HCT116 (cell line): ENCODE results near the gene GFPT1. TPM values are rescaled to one million over a fixed set of nuclear protein-coding genes. Genes with fewer than 3 reads are reported as not detected.

Source experiments
- ATAC-seq: fragments of 200-7000 bp; cut with Tn5 transposase; 2 replicates; pipeline ENCODE4 v1.9.1; 2020; ENCODE audit warnings: mild to moderate bottlenecking, moderate library complexity
- BruUV-seq: library from RNA; stranded (reverse); fragments of 400-500 nt; replicated peaks from 2 replicates; lab custom pipeline; 2021; lab: Mats Ljungman, UMichigan
- CTCF ChIA-PET: fragments of 300-600 bp; sonication (Branson Sonifier 250); formaldehyde crosslinking; loops from one replicate; lab custom pipeline; 2021; ENCODE audit warnings: antibody characterized with exemption; lab: Charles Lee
- POLR2A ChIA-PET: fragments of 300-600, 350-600 bp; sonication (Branson Sonifier 250); formaldehyde crosslinking; loops from one replicate; lab custom pipeline; 2021; ENCODE audit warnings: antibody characterized with exemption; lab: Charles Lee
- RAD21 ChIA-PET, 2 experiments: fragments of 300-600 bp; sonication (Branson Sonifier 250); formaldehyde crosslinking; loops; one replicate each; lab custom pipeline; 2023; ENCODE audit warnings: low total read pairs in 2 of 2; ENCODE audit not compliant: uncharacterized antibody in 2 of 2, unreplicated experiment in 2 of 2, low non-redundant PET in 1 of 2; lab: Charles Lee
- DNase-seq: peaks from one replicate; pipeline ENCODE4 v3.0.0-alpha.2; 2010; ENCODE audit warnings: low read depth, low spot score
- H2AFZ ChIP-seq: fragments of 200-600 bp; shearing (Covaris generic), sonication (generic); 2 replicates; pipeline ENCODE4 v1.6.1; 2017; ENCODE audit warnings: low read depth, mixed run types, mixed read lengths, antibody characterized with exemption, low read length; ENCODE audit not compliant: poor library complexity, severe bottlenecking
- H3K27ac ChIP-seq: 2 replicates; pipeline ENCODE4 v1.5.1; 2012; ENCODE audit warnings: low read depth, low read length
- H3K27me3 ChIP-seq: fragments of 200-600 bp; sonication (generic); 2 replicates; pipeline ENCODE4 v1.6.1; 2016; ENCODE audit warnings: mixed run types, low read length, mixed read lengths; ENCODE audit not compliant: insufficient read depth
- H3K36me3 ChIP-seq, 2 experiments: fragments of 200-500 bp in 1 of 2; fragments of 200-600 bp in 1 of 2; sonication (Bioruptor generic) in 1 of 2; sonication (generic) in 1 of 2; 2 replicates each; pipeline versions ENCODE4 v1.5.1 to v1.6.1; 2014 to 2016; ENCODE audit warnings: low read length in 2 of 2, inconsistent platforms in 1 of 2, mixed read lengths in 1 of 2, mixed run types in 1 of 2; ENCODE audit not compliant: insufficient read depth in 2 of 2, control insufficient read depth in 1 of 2
- H3K4me1 ChIP-seq, 2 experiments: fragments of 200-600 bp in 1 of 2; sonication (generic) in 1 of 2; 2 replicates each; pipeline versions ENCODE4 v1.5.1 to v1.6.1; 2012 to 2017; ENCODE audit warnings: low read length in 2 of 2, inconsistent platforms in 1 of 2, mild to moderate bottlenecking in 1 of 2, mixed read lengths in 1 of 2, mixed run types in 1 of 2, moderate library complexity in 1 of 2; ENCODE audit not compliant: insufficient read depth in 2 of 2, control insufficient read depth in 1 of 2
- H3K4me2 ChIP-seq: fragments of 200-600 bp; sonication (generic); 2 replicates; pipeline ENCODE4 v1.6.1; 2017; ENCODE audit warnings: mixed run types, low read length, mixed read lengths
- H3K4me3 ChIP-seq, 2 experiments: fragments of 200-600 bp in 1 of 2; sonication (generic) in 1 of 2; replicated peaks in 1 of 2; 2 replicates each; pipeline ENCODE4 v1.5.1; 2011 to 2016; ENCODE audit warnings: low read length in 2 of 2, control low read depth in 1 of 2, low read depth in 1 of 2, mild to moderate bottlenecking in 1 of 2, mixed read lengths in 1 of 2, mixed run types in 1 of 2
- H3K79me2 ChIP-seq: fragments of 200-600 bp; sonication (generic); 2 replicates; pipeline ENCODE4 v1.6.1; 2017; ENCODE audit warnings: mild to moderate bottlenecking, mixed run types, low read length, moderate library complexity, mixed read lengths; ENCODE audit not compliant: insufficient read depth
- H3K9ac ChIP-seq: fragments of 200-600 bp; sonication (generic); 2 replicates; pipeline ENCODE4 v1.6.1; 2016; ENCODE audit warnings: low read length, mixed read lengths
- H3K9me2 ChIP-seq: fragments of 200-600 bp; sonication (generic), shearing (Covaris generic); 2 replicates; pipeline ENCODE4 v1.6.1; 2017; ENCODE audit warnings: mixed run types, mild to moderate bottlenecking, moderate library complexity; ENCODE audit not compliant: insufficient read depth
- H3K9me3 ChIP-seq, 2 experiments: fragments of 200-500 bp in 1 of 2; fragments of 200-600 bp in 1 of 2; sonication (Bioruptor generic) in 1 of 2; sonication (generic) in 1 of 2; 2 replicates each; pipeline ENCODE4 v1.6.1; 2014 to 2017; ENCODE audit warnings: low read length in 2 of 2, mixed read lengths in 2 of 2, inconsistent platforms in 1 of 2, low read depth in 1 of 2, mild to moderate bottlenecking in 1 of 2, mixed run types in 1 of 2, moderate library complexity in 1 of 2; ENCODE audit not compliant: control insufficient read depth in 1 of 2, insufficient read depth in 1 of 2
- H4K20me1 ChIP-seq: fragments of 200-600 bp; sonication (generic), shearing (Covaris generic); 2 replicates; pipeline ENCODE4 v1.6.1; 2017; ENCODE audit warnings: mixed run types, mild to moderate bottlenecking, moderate library complexity; ENCODE audit not compliant: insufficient read depth
- ATF3 ChIP-seq: IDR thresholded peaks from 2 replicates; pipeline ENCODE4 v1.6.1; 2012
- CTCF ChIP-seq, 3 experiments: fragments of 200-600 bp in 1 of 3; sonication (generic) in 1 of 3; IDR thresholded peaks in 2 of 3; conservative IDR thresholded peaks in 1 of 3; 2 replicates each; pipeline ENCODE4 v1.5.1; 2012 to 2017; ENCODE audit warnings: low read depth in 2 of 3, low read length in 2 of 3, antibody characterized with exemption in 1 of 3, borderline replicate concordance in 1 of 3, control low read depth in 1 of 3, mild to moderate bottlenecking in 1 of 3, mixed read lengths in 1 of 3, mixed run types in 1 of 3, moderate library complexity in 1 of 3; ENCODE audit not compliant: insufficient read depth in 1 of 3
- EGR1 ChIP-seq: IDR thresholded peaks from 2 replicates; pipeline ENCODE4 v1.6.1; 2012; ENCODE audit warnings: low read depth
- ELF1 ChIP-seq: IDR thresholded peaks from 2 replicates; pipeline ENCODE4 v1.6.1; 2012; ENCODE audit warnings: low read depth, borderline replicate concordance
- FOSL1 ChIP-seq: IDR thresholded peaks from 2 replicates; pipeline ENCODE4 v1.6.1; 2012; ENCODE audit warnings: low read depth
- JUND ChIP-seq: IDR thresholded peaks from 2 replicates; pipeline ENCODE4 v1.6.1; 2012
- POLR2A ChIP-seq: IDR thresholded peaks from 2 replicates; pipeline ENCODE4 v1.7.0; 2011; ENCODE audit warnings: borderline replicate concordance; ENCODE audit not compliant: insufficient read depth, insufficient read length; ENCODE audit errors: extremely low read depth
- REST ChIP-seq: IDR thresholded peaks from 2 replicates; pipeline ENCODE4 v1.6.1; 2012; ENCODE audit warnings: low read depth
- SP1 ChIP-seq: IDR thresholded peaks from 2 replicates; pipeline ENCODE4 v1.6.1; 2012; ENCODE audit warnings: low read depth
- TCF7L2 ChIP-seq: IDR thresholded peaks from 2 replicates; pipeline ENCODE4 v1.7.0; 2011; ENCODE audit warnings: borderline replicate concordance, inconsistent platforms; ENCODE audit not compliant: insufficient read depth, insufficient read length; ENCODE audit errors: extremely low read depth
- YY1 ChIP-seq: IDR thresholded peaks from 2 replicates; pipeline ENCODE4 v1.6.1; 2011; ENCODE audit warnings: low read length, low read depth, moderate library complexity, mild to moderate bottlenecking; ENCODE audit not compliant: insufficient replicate concordance; ENCODE audit errors: extremely low read depth
- ZNF274 ChIP-seq: fragments of 200-500 bp; sonication (Bioruptor generic); IDR thresholded peaks from 2 replicates; pipeline ENCODE4 v1.6.1; 2014; ENCODE audit warnings: mild to moderate bottlenecking, low read depth, low read length, inconsistent platforms
- intact Hi-C: fragments of 100-400 bp; cut with micrococcal nuclease; formaldehyde crosslinking; loops from 2 replicates; pipeline ENCODE4 v1.10.0; 2022
- total RNA-seq: library from RNA; stranded (reverse); gene quantifications from one replicate; pipeline ENCODE4 v1.2.1, GENCODE V29; 2021; ENCODE audit not compliant: unreplicated experiment

The GFPT1 gene
- total RNA-seq, 1 experiment from 2014 or later = 62.4 TPM

GRCh38 chr2:69311024-69311416, 76.0 kb downstream of the GFPT1 start (continued):
- no peak for TF ChIP-seq REST
- no peak for TF ChIP-seq SP1
- TF ChIP-seq ZNF274 = no peak
- TF ChIP-seq ELF1 = no peak
- TF ChIP-seq JUND = no peak

- CTCF ChIA-PET = no interaction called here
- TF ChIP-seq ZNF274 = no peak
- TF ChIP-seq FOSL1 = no peak
- no peak for TF ChIP-seq CTCF (IDR thresholded peaks at IDR 0.05 in 2 of 3, conservative IDR thresholded peaks at IDR 0.05 in 1 of 3; ENCODE audit: borderline replicate concordance in 1 of 3, insufficient read depth in 1 of 3, low read depth in 2 of 3, low read length in 2 of 3)
- no peak for TF ChIP-seq ATF3
- no peak for TF ChIP-seq ELF1
- TF ChIP-seq EGR1 = no peak
- no peak for TF ChIP-seq SP1
- no peak for TF ChIP-seq TCF7L2
- no peak for TF ChIP-seq POLR2A
- TF ChIP-seq YY1 = no peak
- no peak for TF ChIP-seq JUND
Measured at GRCh38 chr2:69310111-69311023, 76.7 kb downstream of the GFPT1 start.

More at GRCh38 chr2:69310111-69311023, 76.7 kb downstream of the GFPT1 start:
- Histone ChIP-seq H3K9me2 (no peaks in the 10 kb centered on the region), H3K9ac (no peak overlapping the region), H3K4me1 (peaks cover 4 to 12% of the 10 kb centered on the region in 2 experiments; a peak in 1 of 4 replicates), H3K9me3 (no peaks in the 10 kb centered on the region), H3K36me3 (no peaks in the 10 kb centered on the region), H3K4me2 (no peak overlapping the region), H3K27me3 (no peaks in the 10 kb centered on the region), H4K20me1 (no peaks in the 10 kb centered on the region), H3K4me3 (no peak overlapping the region), H3K27ac (no peak overlapping the region), H3K79me2 (no peaks in the 10 kb centered on the region), H2AFZ (no peak overlapping the region)
- ChIA-PET POLR2A (no interaction called here), RAD21 (no interaction called here)
- intact Hi-C loops = no loop called here
- no TSS peak for BruUV-seq
- no peak for ATAC-seq
- DNase-seq = no peak
